Activated T-helper 1 cell treated with anti-CD3 and anti-CD28 coated beads, Interleukin-2, amount 50 U/mL, for 16 hours (primary cell): Measurements from ENCODE around the gene PSMG4.

ENCODE experiments used
- DNase-seq, 2 donors: peaks; one replicate each; pipeline ENCODE4 v3.0.0-alpha.2; 2020; ENCODE audit warnings: low read depth in 1 of 2, low spot score in 1 of 2

Gene PSMG4

DNA sequence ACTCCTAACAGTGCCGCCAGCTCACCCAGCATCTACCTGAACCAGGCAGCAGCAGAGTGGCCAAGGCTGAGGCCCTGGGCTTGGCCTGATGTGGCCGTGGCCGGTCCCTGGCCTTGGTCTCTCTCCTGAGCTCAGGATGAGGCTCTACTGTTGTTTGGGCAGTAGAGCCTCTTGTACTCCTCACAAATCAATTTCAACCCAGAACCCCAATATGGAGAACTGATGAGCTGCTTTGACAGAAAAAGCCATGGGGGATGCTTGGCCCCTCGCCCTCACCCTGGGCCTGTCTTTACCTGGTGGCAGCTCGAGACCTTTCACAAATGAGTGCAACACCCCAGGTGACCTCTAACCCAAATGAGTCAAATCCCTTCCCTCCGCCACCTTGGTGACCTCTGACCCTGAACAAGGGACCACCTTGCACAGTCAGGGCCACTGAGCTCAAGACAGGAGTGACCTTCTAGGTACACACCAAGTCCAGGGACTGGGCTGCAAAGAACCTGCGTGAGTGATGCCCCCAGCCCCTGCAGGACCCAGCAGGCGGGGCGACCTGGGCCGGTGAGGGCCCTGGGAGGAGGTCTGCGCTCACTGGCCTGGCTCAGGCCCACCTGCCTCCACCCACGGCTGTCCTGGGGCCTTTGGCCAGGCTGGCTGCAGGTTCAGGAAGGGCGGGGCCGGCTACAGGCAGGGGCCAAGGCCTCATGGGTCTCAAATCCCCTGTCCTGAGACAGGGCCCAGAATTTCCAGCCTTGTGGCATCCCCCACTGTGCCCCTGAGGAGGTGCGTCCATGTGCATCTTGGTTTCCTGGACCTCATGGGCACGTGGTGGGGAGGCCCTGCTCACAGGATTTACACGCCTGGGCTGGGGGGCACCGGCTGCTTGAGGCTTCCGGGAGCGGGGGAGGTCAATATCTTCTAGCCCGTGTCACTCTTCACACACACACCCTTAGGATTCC is 30.2 kb downstream of the PSMG4 start:
- DNase-seq: no peak

DNA sequence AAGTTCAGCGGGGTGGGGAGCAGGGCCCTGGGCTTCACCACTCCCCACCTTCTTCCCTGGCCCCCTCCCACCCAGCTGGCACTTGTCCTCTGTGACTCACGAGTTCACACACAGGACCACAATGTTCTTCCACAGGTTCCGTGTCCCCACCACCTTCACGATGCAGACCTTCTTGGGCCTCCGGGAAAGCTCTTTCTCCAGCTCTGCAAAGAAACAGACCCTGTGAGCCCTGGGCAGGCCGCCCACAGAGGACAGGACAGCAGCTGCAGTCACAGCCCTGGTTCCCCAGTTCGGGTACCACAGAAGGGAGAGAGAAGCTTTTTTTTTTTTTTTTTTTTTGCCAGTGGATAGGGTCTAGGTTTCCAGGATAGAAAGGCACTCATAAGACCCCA is 30.9 kb downstream of the PSMG4 start:
- DNase-seq: no peak

DNA sequence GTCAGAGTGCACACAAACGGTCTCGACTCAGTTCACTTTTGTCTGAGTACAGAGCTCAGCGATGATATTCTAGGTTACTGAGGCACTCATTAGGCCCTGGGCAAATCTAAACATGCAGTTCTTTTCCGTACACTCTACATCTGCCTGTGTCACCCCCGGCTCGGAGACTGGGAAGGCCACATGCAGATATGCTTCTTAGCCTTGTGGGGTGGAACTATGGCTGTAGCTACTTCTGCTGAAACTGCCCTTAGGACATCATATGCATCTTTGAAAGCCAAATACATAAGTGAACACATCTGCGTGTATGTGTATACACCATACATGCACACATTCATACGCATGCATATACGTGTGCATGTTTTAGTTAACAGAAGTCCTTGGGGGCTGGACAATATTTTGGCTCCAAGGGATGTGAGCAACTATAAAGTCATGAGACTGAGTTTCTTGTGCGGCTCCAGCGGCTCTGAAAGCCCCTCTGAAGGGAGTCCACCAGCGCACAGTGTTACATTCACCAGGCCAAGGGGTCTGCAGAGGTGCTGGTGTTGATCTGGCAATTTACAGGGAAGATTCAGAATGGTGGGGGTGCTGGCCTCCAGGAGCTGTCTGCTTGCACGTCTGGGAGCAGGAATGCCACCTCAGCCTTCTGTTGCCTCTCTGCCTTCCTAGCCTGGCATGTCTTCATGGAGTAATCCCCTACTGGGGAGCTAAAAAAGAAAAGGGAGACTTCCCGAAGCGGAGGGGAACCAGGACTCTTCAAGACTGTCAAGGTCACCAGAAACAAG is 31.6 kb downstream of the PSMG4 start:
- no peak for DNase-seq

DNA sequence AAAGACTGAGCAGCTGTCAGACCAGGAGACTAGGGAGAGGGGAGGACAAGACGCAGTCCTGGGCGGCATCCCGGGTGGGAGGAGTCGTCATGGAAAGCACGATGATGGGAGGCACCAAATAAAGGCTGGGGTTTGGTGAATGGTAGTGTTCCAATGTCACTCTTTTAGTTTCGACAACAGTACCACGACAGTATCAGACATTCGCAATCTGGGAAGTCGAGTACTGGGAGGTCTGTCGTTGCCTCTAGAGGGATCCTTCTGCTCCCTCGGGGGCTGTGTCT is 32.1 kb downstream of the PSMG4 start:
- no peak for DNase-seq

DNA sequence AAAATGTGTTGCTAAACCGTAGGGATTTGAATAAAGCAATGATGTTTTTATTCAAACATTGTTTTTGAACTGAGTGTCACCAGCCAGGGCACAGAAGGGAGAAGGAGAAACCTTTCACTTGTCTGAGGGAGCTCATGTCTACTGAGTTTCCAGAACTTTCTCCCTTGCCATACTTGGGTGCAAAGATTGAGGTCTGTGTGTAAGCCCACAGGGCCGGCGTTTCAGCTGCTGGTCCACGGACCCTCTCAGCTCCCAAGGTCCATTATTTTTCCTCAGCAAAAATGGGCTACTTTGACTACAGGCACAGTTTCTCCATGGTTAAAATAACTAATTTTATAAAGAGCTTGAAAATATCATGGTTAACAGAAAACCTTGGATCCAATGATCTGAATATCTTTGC is 32.6 kb downstream of the PSMG4 start:
- no peak for DNase-seq

DNA sequence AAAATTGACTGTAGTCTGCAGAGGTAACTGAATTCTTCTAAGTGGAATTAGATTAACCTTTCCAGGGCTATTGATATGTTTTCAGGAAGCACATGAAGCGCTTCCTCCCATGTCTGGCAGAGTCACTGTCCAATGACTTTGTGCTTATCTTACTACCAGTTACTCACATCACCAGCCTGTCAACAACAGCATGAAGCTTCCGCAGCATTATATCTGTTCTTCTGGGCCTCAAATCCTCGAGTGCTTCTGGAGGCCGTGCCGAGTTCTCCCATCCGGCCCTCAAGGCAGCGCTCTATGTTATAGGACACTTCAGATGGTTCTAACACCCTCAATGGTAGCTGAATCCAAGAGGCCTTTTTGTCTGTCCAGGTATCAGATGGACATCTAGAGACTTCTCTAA is 33.2 kb downstream of the PSMG4 start:
- DNase-seq: no peak

DNA sequence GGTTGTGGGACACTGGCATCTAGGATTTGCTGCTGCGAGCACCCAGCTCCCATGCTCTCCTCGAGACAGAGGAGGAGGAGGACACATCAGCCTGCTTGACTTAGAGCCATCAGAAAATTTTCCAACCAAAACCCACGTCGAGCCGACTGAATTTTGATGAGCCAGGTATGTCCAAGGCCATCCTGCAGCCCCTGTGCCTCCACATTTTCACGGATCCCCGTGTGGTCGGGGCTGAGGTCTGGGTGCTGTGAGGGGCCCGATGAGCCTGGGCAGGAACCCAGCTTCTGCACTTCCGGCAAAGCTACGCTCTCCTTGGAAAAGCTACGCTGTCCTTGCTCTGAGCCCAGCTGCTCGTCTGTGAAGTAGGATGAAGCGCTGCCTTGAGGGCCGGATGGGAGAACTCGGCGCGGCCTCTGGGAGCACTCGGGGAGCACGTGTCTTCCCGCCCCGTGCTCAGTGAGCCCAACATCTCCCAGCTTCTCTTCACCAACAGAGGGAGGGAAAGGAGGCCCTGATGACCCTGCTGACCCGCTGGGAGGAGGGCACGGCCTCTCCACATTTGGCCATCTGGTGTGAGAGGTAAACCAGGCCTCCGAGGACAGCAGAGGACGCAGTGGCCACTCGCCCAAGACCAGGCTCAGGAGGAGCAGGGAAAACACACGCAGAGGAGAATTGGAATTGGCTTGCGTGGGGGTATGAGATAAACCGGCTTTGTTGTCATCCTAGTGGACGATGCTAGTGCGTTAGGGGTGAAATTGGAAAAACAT is 33.9 kb downstream of the PSMG4 start:
- no peak for DNase-seq

DNA sequence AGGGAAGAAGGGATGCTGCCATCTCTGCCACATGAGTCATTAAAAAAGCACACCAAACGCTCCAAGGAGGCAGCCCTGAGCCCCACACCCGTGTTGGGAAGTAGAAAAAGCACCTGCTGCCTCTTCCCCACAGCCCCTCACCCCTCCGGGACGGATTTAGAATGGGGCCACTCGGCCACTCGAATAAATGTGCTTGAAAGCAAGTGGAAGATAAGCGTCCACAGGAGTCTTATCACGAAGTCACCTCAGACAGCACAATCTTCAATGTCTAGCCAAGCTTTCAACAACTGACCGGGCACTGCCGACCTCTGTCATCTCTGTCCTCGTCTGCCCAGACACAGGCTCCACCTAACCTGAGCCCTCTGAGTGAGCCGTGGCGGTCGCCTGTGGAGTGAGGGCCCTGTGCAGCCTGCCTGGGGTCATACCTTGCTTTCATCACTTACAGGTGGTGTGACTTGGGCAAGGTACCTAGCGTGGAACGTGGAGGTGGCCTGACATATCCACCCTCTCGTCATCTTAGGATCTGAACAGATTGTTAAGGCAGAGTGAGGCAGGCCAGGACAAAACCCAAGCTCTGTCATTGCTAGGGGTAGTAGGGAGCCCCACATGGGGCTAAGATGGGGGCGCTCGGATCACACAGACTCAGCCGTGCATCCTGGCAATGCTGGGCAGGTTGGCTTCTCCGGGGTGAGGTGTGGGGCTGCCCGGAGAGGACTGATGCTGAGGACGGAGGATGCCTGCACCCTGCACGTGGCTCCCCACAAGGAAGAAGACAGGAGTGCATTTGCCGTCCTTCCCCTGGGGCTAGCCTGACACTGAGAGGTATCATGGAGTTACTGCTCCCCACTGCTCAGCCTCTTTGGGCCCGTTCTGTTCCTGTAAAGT is 34.8 kb downstream of the PSMG4 start:
- no peak for DNase-seq

DNA sequence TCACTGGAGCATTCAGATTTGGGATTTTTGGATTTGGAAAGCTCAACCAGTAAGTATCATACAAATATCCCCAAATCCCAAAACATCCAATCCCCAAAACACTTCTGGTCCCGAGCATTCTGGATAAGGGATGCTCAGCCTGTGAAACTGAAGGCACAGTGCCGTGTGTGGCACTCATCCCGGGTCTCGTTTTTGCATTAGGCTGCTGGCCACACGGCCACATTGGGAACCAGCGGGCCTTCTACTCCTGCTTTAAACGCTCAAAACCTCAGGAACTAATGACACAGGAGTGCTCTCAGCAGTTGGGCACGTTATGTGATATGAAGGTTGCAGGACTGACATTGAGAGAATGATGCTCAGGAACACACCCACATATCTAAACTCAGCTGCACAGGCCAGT is 35.6 kb downstream of the PSMG4 start:
- no peak for DNase-seq

DNA sequence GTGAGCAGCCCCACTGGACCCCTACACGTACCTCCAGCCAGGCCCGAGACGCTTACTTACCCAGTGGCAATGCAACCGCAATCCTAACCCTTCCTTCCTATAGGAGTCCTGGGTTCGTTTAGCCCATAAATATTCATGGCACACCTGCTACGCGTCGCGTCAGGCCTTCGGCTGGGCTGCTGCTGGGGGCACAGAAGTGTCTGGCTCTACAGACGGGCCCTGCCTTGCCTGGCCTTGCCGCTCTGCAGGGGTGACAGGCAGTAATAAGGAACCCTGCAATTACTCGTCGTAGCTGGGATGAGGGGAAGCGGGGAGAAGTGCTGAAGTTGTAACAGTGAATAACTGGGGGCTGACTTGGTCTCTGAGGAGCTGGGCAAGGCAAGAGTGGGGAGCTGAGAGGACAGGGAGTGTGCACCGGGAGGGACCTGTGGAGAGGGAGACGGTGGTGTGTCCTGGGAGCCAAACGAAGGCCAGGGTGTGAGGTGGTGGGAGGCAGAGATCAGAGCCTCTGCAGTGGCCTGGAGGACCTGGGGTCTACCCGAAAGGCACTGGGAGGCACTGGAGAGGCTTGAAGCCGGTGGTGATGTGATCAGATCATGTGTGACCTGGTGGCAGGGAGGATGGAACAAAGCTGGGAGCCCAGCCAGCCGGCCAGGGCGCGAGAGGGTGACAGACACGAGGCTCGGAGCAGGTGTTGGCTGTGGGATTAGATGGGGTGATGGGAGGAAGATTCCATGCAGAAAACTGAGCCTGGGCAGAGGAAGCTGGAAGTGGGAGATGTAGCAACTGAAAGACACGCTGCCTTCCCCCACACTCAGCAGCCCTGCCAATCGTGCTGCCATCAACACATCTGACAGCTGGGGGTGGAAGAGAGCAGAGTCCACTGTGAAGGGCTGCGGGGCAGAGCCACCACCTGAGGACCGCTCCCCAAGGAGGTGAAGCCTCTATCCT is 36.4 kb downstream of the PSMG4 start:
- DNase-seq: no peak

DNA sequence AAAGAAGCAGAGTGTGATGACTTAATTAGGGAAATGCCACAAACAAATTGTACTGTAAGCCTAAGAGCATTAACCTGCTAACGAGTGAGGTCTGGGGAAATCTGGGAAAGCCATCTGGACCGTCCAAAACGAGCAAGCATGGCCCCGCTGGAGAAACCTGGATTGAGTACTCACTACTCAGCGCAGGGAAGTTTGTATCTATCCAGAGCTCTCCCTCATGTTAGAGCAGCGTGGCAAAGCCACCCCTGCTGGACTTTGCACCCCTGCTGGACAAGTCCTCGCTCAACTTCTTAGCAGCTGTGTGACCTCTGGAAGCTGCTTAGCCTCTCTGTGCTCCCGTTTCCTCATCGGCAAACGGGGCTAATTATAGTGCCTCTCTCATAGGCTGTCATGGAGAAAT is 37.3 kb downstream of the PSMG4 start:
- no peak for DNase-seq

DNA sequence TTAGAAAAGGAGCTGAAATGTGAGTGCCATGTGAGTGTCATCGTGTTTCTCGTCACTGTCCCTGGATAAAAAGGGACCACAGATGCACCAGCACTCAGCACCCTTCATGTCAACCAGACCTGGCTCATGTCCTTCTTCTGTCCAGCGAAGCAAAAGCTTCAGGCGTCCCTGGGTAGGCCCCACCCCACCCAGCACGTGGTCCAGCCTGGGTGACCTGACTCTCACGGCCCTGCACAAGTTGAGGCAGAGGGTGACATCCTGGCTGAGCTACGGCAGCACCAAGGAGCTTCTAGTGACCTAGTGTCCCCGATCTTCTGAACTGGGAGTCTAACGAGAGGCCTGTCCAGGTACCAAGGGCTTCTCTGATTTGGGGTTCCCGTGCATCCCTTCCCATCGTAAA is 37.8 kb downstream of the PSMG4 start:
- DNase-seq: no peak

DNA sequence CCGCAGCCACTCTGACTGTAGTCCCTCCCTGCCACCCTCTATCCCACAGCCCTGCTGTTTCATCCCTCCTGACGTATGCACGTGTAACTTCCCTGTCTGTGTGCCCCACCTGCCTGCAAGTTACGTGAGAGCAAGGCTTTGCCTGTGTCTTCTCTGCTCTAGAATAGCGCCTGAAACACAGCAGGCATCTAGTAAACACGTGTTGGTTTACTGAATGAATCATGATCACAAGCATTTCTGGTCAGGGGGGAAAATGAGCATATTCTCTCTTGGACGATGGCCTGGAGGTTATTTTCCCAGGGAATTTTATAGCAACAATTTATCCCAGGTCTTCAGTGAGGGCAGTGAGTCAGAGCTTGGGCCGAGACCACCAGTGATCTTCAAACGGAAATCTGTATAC is 38.3 kb downstream of the PSMG4 start:
- DNase-seq: no peak

DNA sequence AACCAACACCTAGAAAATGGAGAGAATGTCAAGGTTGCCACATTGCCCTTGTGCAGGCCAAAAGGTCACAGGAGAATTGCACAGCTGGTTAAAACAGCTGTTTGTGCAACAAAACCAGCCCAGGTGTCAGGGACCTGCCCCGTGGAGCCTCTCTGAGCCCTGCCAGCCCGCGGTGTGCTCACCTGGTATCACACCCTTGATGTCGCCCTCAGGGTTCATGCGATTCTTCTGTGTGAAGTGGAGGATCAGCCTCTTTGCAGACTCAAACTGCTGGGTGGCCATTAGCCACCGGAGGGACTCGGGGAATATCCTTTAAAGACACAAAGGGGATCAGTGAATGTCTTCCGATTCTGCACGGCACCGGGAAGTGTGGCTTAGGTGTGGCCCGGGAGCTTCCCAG is 39.2 kb downstream of the PSMG4 start:
- no peak for DNase-seq

DNA sequence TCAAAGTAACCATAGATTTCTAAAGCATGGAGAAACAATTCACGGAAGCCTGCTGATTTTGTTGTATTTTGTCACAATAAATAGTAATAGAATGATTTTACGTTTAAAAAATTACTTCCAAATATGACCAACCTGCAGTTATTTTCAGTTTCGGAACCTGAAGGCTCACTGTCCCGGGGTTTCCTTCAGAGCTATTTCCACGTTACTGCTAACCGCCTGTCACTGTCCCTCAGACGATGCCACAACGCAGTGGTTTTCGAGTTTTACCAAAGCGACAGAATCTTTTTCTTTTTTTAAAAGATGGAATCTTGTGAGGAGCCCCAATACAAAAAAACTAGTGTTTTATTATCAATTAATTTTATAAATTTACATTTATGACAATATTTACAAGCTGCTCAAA is 40.5 kb downstream of the PSMG4 start:
- no peak for DNase-seq

DNA sequence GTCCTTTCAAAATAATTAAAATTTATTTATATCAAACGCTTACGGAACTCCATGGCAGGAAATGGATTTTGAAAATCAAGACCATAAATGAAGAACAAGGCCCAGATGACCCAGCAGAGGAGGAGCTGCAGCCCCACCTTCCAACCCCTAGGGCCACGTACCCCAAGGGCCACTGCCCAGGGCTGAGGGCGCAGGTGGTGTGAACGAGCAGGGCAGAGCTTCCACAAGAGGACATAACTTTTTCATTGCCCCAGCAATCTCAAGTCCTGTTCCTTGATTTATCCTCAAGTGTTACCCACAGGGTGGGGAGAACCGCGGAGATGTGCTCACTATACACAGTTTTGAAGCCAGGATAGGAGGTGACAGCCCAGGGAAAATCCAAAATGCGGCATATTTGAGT is 42.8 kb downstream of the PSMG4 start:
- no peak for DNase-seq

DNA sequence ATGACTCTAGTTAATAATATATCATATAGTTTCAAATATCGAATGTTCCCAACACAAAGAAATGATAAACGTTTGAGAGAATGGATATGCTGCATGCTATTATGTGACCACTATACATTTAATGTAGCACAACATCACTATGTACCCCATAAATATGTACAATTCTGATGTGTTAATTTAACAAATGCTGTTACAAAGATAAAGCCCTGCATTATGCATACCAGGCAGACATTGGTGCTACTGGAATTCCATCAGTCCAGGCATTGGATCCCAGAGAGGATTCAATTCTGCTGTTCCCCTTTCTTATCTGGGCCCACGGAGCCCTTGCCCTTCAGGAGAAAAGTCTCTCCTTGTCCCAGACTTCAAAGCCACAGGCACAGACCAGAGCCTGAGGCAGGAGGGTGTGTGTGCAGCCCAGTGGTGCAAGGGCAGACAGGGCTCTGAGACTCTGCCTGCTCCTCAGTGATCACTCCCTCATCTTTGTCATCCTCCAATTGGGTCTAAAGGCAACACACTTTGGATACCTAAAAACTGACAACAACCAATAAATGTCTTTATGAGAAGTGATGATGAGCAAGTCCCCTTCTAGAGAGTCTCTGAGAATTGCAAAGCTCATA is 45.2 kb downstream of the PSMG4 start:
- DNase-seq: no peak

DNA sequence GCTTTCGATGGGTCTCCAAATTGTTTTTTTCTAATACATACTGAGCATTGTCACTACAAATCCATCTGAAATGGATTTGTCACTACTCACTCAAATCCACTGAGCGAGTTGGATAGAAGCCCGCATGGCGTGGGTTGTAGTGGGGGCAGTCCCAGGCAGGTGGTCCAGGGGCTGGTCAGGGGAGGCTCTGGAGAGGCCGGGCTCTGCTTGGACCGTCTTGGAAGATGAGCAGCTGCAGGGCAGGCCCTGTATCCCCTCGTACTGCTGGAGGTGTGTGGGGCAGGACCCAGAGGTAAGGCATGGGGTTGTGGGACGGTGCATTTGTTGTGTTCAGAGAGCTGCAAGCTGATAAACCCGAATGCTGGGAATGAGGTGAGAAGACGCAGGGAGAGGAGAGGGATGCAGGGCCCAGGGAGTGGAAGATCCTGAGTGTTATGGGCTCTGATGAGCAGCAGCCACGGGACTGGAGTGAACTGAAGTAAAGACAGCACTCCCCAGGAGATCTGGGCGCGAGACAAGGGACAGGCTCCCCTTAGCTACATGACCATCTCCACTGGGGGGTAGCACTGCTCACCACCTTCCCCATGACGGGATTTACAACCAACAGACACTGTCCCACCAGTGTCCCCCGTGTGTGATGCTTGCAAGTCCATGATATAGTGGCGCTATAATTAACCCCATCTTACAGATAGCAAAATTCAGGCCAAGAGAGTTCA is 45.9 kb downstream of the PSMG4 start:
- no peak for DNase-seq

DNA sequence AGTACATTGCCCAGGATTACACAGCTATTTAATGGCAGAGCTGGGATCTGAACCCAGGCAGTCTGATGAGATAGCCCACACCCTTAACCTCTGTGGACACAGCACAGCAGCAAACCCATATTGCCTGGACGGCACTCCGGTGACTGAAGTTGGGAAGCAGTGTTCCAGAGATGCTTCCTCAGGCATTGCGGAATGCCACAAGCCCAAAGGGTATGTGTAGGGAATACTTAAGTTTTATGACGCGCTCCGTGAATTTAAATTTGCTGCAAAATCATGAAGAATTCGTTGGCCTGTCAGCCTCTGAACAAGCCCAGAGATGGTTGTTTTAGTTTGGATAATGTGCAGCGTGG is 46.4 kb downstream of the PSMG4 start:
- DNase-seq: no peak
